ENCODE data around the gene KCTD15.

The KCTD15 gene

DNA sequence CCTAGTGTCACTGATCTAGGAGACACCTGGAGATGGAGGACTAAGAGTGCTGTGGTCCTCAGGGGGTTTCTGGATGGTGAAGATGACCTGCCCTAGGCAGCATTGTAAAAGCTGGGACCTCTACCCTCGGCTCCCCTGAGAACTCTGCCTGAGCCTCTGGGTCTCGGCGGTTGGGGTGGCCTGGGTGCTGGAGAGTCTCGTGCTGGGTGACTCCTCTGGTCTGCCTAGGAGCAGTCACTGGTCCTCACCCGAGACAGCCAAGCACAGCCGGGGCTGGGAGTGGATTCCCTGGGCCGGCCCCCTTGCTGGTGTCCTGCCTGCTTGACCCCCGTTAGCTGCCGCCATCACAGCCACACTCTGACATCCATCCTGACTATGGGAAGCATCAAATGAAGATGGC is 6.7 kb downstream of the KCTD15 start:
- Histone ChIP-seq H3K4me3 (ENCODE audit: low read length) (no peak overlapping the region), H3K27ac (ENCODE audit: low read depth, low read length) (peak overlapping the region; percentile 79), H3K36me3 (ENCODE audit: control insufficient read depth, insufficient read depth, low read length) (no peaks in the 10 kb centered on the region), H3K4me1 (ENCODE audit: control insufficient read depth, insufficient read depth, low read length) (peaks cover 26% of the 10 kb centered on the region), H3K27me3 (ENCODE audit: control insufficient read depth, insufficient read depth, low read length) (no peaks in the 10 kb centered on the region), H3K9ac (ENCODE audit: low read length) (no peak overlapping the region)

DNA sequence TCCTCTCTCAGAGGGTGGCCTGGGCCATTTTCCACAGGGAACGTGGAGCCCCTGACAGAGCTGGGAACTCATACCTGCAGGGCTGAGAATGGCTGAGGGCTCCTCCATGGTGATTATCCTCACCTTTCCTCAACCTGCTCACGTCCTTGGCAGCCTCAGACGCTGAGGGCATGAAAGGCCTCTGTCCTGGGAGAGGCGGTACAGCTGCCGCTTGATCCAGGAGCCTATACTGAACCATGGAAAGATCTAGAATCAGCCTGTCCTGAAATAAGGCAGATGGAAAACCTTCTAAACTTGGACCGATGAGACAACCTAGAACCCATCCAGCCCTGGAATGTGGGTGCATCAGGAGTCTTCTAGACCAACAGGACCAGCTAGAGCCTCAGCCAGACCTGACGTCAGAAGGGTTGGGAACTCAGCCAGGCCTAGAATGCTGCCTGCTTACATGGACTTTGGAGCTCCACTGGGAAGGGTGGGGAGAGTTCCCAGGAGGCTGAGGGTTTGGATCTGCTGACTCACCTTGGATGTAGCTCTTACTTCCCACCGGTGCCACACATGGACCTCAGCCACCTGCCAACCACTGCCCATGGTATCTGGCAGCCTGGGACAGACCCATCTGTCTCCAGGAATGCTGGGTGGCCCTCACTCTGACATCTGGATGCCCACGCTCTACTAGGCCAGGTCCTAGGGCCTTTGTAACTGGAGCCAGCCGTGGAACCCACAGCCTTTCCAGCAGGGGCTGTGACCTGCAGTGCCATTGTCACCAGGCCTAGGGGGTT is 7.5 kb downstream of the KCTD15 start:
- Histone ChIP-seq H3K4me3 (ENCODE audit: low read length) (peak overlapping the region; percentile 42), H3K9ac (ENCODE audit: low read length) (no peak overlapping the region), H3K4me1 (ENCODE audit: control insufficient read depth, insufficient read depth, low read length) (peaks cover 26% of the 10 kb centered on the region), H3K27me3 (ENCODE audit: control insufficient read depth, insufficient read depth, low read length) (no peaks in the 10 kb centered on the region), H3K36me3 (ENCODE audit: control insufficient read depth, insufficient read depth, low read length) (no peaks in the 10 kb centered on the region), H3K27ac (ENCODE audit: low read depth, low read length) (peak overlapping the region; percentile 79)

DNA sequence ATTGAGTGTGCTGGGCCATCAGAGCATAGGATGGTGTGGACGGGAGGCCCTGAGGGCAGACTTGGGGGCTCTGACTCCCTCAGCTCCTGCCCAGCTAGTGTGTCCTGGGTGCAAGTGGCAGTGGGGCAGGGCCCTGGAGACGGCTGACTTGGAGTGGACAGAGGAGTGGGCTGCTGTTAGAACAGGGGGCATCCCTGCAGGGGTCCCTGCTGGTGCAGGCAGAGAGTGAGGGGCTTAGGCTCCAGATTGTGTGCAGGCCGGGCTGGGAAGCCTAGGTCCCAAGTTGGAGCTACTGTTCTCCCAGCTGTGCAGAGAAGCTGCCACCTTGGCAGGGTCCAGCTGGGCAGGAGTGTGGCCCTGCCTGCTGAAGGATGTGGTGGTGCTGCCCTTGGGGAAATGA is 8.6 kb downstream of the KCTD15 start:
- no peak overlapping the region for H3K4me3 ChIP-seq (ENCODE audit: low read length)
- H3K36me3 ChIP-seq (ENCODE audit: control insufficient read depth, insufficient read depth, low read length): no peaks in the 10 kb centered on the region
- H3K9ac ChIP-seq (ENCODE audit: low read length): no peak overlapping the region
- no peak overlapping the region for H3K27ac ChIP-seq (ENCODE audit: low read depth, low read length)
- no peaks in the 10 kb centered on the region for H3K27me3 ChIP-seq (ENCODE audit: control insufficient read depth, insufficient read depth, low read length)
- H3K4me1 ChIP-seq (ENCODE audit: control insufficient read depth, insufficient read depth, low read length): peaks cover 17% of the 10 kb centered on the region

DNA sequence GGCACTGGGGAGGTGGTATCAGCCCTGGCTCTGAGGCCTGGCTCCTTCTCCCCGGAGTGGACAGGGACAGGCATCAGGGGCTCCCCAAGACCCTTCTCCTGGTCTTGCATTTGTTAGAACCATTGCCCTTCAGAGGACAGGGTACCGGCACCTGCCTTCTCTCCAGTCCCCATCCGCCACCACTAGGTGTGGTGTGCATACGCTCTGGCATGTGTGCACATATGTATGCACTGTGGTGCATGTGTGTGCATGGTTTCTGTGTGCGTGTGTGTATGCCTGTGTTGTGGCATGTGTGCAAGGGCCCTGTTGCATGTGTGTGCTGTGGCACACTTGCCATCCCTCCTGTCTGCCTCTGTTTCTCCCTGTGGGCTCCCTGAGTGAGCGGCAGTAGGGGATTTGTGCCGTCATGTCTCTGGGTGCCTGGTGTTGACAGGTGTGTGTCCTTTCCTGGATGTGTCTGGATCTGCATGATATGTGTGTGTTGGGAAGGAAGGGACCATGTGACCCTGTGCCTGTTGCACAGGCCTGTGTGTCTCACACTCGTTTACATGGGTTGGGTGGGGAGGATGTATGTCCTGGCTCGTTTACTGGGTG is 9.3 kb downstream of the KCTD15 start:
- Histone ChIP-seq H3K4me1 (ENCODE audit: control insufficient read depth, insufficient read depth, low read length) (peaks cover 17% of the 10 kb centered on the region), H3K9ac (ENCODE audit: low read length) (no peak overlapping the region), H3K27me3 (ENCODE audit: control insufficient read depth, insufficient read depth, low read length) (no peaks in the 10 kb centered on the region), H3K4me3 (ENCODE audit: low read length) (no peak overlapping the region), H3K36me3 (ENCODE audit: control insufficient read depth, insufficient read depth, low read length) (peaks cover 2% of the 10 kb centered on the region), H3K27ac (ENCODE audit: low read depth, low read length) (no peak overlapping the region)

DNA sequence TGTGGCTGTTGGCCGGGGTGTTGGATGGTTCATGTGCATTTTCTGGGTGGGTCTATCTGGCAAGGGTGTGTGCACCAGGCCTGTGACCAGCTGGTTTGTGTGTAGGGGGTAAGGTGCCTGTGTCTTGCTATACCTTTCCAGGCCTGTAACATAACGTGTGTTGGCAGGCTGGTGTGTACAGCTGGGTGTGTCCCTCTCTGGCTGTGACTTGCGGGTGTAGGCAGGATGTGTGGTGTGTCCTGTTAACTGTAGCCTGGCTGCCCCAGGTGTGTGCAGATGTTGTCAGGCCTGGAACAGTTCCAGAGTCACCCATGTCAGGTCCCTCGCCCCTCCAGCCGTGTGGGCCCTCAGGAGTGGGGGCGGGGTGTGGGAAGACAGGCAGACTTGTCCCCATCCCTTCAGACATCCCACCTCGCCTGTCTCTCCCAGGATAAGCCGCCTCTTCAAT is 9.8 kb downstream of the KCTD15 start:
- no peak overlapping the region for H3K27ac ChIP-seq (ENCODE audit: low read depth, low read length)
- H3K4me3 ChIP-seq (ENCODE audit: low read length): no peak overlapping the region
- H3K4me1 ChIP-seq (ENCODE audit: control insufficient read depth, insufficient read depth, low read length): peaks cover 16% of the 10 kb centered on the region
- no peaks in the 10 kb centered on the region for H3K27me3 ChIP-seq (ENCODE audit: control insufficient read depth, insufficient read depth, low read length)
- peaks cover 4% of the 10 kb centered on the region for H3K36me3 ChIP-seq (ENCODE audit: control insufficient read depth, insufficient read depth, low read length)
- H3K9ac ChIP-seq (ENCODE audit: low read length): no peak overlapping the region

DNA sequence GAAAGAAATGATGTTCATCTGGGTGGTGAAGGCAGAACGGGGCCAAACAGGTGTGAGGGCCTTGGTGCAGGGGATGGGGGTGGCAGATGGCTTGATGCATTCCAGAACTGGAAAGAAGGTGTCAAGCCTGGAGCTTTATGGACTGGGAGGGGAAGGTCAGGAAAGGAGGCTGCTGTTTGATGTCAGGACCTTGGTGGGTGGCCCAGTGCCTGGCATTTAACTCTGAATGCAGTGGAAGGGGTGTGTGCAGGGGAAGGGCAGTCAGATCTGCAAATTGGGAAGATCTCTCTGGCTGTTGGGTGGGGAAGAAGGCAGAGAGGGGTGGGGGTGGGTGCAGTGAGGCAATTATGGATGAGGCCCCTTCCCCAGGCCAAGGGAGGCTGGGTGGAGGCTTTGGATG is 11.7 kb downstream of the KCTD15 start:
- Histone ChIP-seq H3K36me3 (ENCODE audit: control insufficient read depth, insufficient read depth, low read length) (peaks cover 4% of the 10 kb centered on the region), H3K27ac (ENCODE audit: low read depth, low read length) (no peak overlapping the region), H3K9ac (ENCODE audit: low read length) (no peak overlapping the region), H3K4me3 (ENCODE audit: low read length) (no peak overlapping the region), H3K4me1 (ENCODE audit: control insufficient read depth, insufficient read depth, low read length) (peaks cover 15% of the 10 kb centered on the region), H3K27me3 (ENCODE audit: control insufficient read depth, insufficient read depth, low read length) (no peaks in the 10 kb centered on the region)

DNA sequence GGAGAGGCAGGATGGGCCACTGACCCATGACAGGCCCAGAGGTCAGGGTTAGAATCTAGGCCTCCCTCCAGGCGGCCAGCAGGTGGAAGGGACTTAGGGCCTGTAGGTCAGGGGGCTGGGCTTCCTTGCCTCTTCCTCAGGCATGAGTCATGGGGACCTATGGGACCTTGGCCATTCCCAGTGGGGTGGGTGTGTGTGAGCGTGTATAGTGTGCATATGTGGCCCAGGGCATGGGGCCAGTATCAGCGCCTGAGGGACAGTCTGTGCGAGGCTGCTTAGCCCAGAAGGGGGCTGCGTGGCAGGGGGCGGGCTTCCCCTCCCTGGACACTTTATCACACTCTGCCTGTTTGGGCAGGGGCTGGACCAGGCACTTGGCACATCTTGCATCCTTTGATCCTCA is 13.3 kb downstream of the KCTD15 start:
- H3K4me3 ChIP-seq (ENCODE audit: low read length): no peak overlapping the region
- no peak overlapping the region for H3K27ac ChIP-seq (ENCODE audit: low read depth, low read length)
- no peak overlapping the region for H3K9ac ChIP-seq (ENCODE audit: low read length)
- peaks cover 4% of the 10 kb centered on the region for H3K36me3 ChIP-seq (ENCODE audit: control insufficient read depth, insufficient read depth, low read length)
- no peaks in the 10 kb centered on the region for H3K27me3 ChIP-seq (ENCODE audit: control insufficient read depth, insufficient read depth, low read length)
- H3K4me1 ChIP-seq (ENCODE audit: control insufficient read depth, insufficient read depth, low read length): peaks cover 9% of the 10 kb centered on the region

DNA sequence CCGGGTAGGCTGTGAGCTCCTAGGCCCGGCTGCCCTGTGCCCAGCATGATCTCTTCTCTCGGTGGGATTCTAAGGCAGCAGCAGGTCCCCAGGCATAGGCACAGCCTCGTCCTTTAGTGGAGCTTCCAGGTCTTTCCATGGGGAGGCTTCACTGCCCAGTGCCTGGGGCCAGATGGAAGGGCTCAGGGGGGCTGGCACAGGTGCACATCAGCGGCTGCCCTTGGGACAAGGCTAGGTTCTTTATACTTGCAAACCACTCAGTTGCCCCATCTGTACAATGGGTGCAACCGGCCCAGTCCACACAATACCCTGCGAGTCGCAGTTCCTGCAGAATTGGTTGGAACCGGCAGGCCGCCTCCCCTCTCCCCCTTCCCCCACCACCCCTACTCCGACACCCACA is 14.2 kb downstream of the KCTD15 start:
- Histone ChIP-seq H3K27me3 (ENCODE audit: control insufficient read depth, insufficient read depth, low read length) (no peaks in the 10 kb centered on the region), H3K4me3 (ENCODE audit: low read length) (no peak overlapping the region), H3K36me3 (ENCODE audit: control insufficient read depth, insufficient read depth, low read length) (peaks cover 4% of the 10 kb centered on the region), H3K27ac (ENCODE audit: low read depth, low read length) (no peak overlapping the region), H3K9ac (ENCODE audit: low read length) (no peak overlapping the region), H3K4me1 (ENCODE audit: control insufficient read depth, insufficient read depth, low read length) (peaks cover 4% of the 10 kb centered on the region)

DNA sequence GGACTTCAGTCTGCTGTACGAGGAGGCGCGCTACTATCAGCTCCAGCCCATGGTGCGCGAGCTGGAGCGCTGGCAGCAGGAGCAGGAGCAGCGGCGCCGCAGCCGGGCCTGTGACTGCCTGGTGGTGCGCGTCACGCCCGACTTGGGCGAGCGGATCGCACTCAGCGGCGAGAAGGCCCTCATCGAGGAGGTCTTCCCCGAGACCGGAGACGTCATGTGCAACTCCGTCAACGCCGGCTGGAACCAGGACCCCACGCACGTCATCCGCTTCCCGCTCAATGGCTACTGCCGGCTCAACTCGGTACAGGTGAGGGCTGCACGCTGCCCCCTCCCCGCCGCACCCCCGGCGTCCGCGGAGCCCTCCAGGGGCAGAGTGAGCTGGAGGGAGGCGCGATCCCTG is 14.6 kb downstream of the KCTD15 start:
- H3K4me1 ChIP-seq (ENCODE audit: control insufficient read depth, insufficient read depth, low read length): no peaks in the 10 kb centered on the region
- peaks cover 4% of the 10 kb centered on the region for H3K36me3 ChIP-seq (ENCODE audit: control insufficient read depth, insufficient read depth, low read length)
- H3K27ac ChIP-seq (ENCODE audit: low read depth, low read length): no peak overlapping the region
- H3K27me3 ChIP-seq (ENCODE audit: control insufficient read depth, insufficient read depth, low read length): no peaks in the 10 kb centered on the region
- no peak overlapping the region for H3K9ac ChIP-seq (ENCODE audit: low read length)
- H3K4me3 ChIP-seq (ENCODE audit: low read length): no peak overlapping the region

DNA sequence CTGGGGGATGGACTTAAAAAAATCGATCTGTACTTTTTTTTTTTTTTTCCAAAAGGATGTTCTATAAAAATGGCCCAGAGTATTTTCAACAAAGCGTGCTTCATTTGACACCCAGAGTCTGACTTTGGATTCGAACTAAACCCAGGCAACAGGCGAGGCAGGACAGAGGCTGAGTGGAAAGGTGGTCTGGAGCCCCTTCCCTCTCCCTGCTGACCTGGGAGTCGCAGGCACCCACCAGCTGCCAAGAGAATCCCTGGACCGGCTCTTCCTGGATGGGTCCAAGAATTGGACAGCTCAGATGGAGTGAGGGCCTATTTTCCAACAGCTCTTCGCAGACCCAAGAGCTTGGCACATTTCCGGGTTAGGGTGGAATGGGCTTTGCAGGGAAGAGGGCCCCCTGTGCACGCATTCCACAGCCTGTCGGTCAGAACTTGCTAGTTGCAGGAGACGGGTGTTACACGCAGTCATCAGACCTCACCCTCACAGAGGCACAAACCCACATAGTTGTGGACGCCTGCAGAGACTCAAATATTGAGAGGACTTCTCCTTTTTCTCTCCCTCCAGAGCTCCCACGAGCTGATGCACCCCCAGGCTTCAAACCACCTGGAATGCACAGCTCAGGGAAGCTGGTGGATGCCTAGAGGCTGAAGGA is 15.2 kb downstream of the KCTD15 start:
- no peak overlapping the region for H3K9ac ChIP-seq (ENCODE audit: low read length)
- no peaks in the 10 kb centered on the region for H3K27me3 ChIP-seq (ENCODE audit: control insufficient read depth, insufficient read depth, low read length)
- H3K4me1 ChIP-seq (ENCODE audit: control insufficient read depth, insufficient read depth, low read length): no peaks in the 10 kb centered on the region
- H3K27ac ChIP-seq (ENCODE audit: low read depth, low read length): no peak overlapping the region
- peaks cover 4% of the 10 kb centered on the region for H3K36me3 ChIP-seq (ENCODE audit: control insufficient read depth, insufficient read depth, low read length)
- H3K4me3 ChIP-seq (ENCODE audit: low read length): no peak overlapping the region

DNA sequence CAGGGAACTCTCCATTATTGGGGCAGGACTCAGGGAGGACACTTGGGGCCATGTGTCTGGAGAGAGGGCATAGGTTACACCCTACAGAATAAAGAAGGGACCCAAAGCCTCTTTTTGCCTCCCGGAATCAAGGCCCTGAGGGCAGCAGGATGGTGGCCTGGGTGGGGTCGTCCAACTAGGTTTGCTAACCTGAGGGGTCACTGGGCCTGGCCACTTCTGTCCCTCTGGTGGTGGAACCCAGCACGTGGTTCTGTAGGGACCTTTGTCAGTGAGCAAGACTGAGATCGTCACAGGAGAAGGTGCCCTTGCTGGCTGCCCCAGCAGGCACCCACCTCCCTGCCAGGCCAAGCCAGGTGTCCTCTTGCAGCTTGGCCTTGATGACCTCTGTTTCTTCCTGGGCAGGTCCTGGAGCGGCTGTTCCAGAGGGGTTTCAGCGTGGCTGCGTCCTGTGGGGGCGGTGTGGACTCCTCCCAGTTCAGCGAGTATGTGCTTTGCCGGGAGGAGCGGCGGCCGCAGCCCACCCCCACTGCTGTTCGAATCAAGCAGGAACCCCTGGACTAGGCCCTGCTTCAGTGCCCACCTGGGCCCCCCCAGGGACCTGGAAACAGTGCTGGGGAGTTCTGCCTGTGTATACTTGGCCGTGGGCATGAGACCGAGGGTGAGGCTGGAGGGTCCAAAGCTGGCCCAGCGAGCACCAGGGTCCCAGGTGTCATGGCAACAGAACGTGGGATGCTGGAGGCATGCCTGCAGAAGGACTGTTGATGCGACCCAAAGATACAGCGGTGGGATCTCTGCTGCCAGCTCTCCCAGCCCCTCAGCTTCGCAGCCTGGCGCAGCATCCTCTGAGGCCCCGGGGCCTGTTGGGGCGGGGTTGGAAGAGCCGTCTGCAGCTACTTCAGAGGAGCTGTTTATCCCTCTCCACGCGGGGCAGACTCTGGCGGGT is 16.0 kb downstream of the KCTD15 start:
- no peaks in the 10 kb centered on the region for H3K4me1 ChIP-seq (ENCODE audit: control insufficient read depth, insufficient read depth, low read length)
- peaks cover 4% of the 10 kb centered on the region for H3K36me3 ChIP-seq (ENCODE audit: control insufficient read depth, insufficient read depth, low read length)
- H3K9ac ChIP-seq (ENCODE audit: low read length): no peak overlapping the region
- no peak overlapping the region for H3K27ac ChIP-seq (ENCODE audit: low read depth, low read length)
- H3K27me3 ChIP-seq (ENCODE audit: control insufficient read depth, insufficient read depth, low read length): no peaks in the 10 kb centered on the region
- H3K4me3 ChIP-seq (ENCODE audit: low read length): no peak overlapping the region
